Astrocyte (in vitro differentiated cells and primary cell): ENCODE results near the gene LOXHD1. TPM values are rescaled to one million over a fixed set of nuclear protein-coding genes. Genes with fewer than 3 reads are reported as not detected.

Source experiments
- DNase-seq: peaks from one replicate; pipeline ENCODE4 v3.0.0-alpha.2; 2010; ENCODE audit warnings: low read depth
- FAIRE-seq: peaks from 2 replicates; lab custom pipeline; 2011; peaks lifted over from hg19 to GRCh38; lab: Jason Lieb, UNC
- H2AFZ ChIP-seq: 2 replicates; pipeline ENCODE4 v1.6.0; 2012; ENCODE audit warnings: low read depth, low read length, inconsistent platforms
- H3K27ac ChIP-seq: 2 replicates; pipeline ENCODE4 v1.5.1; 2011; ENCODE audit warnings: low read depth, low read length, inconsistent platforms
- H3K27me3 ChIP-seq: 2 replicates; pipeline ENCODE4 v1.6.0; 2011; ENCODE audit warnings: low read length, inconsistent platforms; ENCODE audit not compliant: insufficient read depth
- H3K36me3 ChIP-seq: 2 replicates; pipeline ENCODE4 v1.5.1; 2011; ENCODE audit warnings: low read length, inconsistent platforms; ENCODE audit not compliant: insufficient read depth
- H3K4me1 ChIP-seq: 2 replicates; pipeline ENCODE4 v1.5.1; 2011; ENCODE audit warnings: low read length, inconsistent platforms; ENCODE audit not compliant: insufficient read depth
- H3K4me2 ChIP-seq: 2 replicates; pipeline ENCODE4 v1.6.0; 2012; ENCODE audit warnings: low read length, inconsistent platforms
- H3K4me3 ChIP-seq: 2 replicates; pipeline ENCODE4 v1.5.1; 2011; ENCODE audit warnings: low read depth, mild to moderate bottlenecking, low read length, inconsistent platforms; ENCODE audit not compliant: insufficient read depth
- H3K79me2 ChIP-seq: 2 replicates; pipeline ENCODE4 v1.6.0; 2012; ENCODE audit warnings: mild to moderate bottlenecking, low read length, inconsistent platforms; ENCODE audit not compliant: insufficient read depth
- H3K9ac ChIP-seq: 2 replicates; pipeline ENCODE4 v1.6.0; 2012; ENCODE audit warnings: mild to moderate bottlenecking, low read length, inconsistent platforms
- H3K9me3 ChIP-seq: 2 replicates; pipeline ENCODE4 v1.5.1; 2012; ENCODE audit warnings: low read depth, mild to moderate bottlenecking, low read length, inconsistent platforms; ENCODE audit not compliant: insufficient read depth
- H4K20me1 ChIP-seq: 2 replicates; pipeline ENCODE4 v1.6.0; 2012; ENCODE audit warnings: low read length, inconsistent platforms; ENCODE audit not compliant: insufficient read depth
- H3K27ac Mint-ChIP-seq: one replicate; pipeline ENCODE4 v1.8.0; 2021; ENCODE audit warnings: mild to moderate bottlenecking, mixed read lengths; ENCODE audit not compliant: unreplicated experiment
- H3K27me3 Mint-ChIP-seq: one replicate; pipeline ENCODE4 v1.8.0; 2021; ENCODE audit warnings: low read depth, mixed read lengths; ENCODE audit not compliant: unreplicated experiment
- H3K36me3 Mint-ChIP-seq: one replicate; pipeline ENCODE4 v1.8.0; 2021; ENCODE audit warnings: low read depth, mixed read lengths; ENCODE audit not compliant: unreplicated experiment
- H3K4me1 Mint-ChIP-seq: one replicate; pipeline ENCODE4 v1.8.0; 2021; ENCODE audit warnings: low read depth, mixed read lengths; ENCODE audit not compliant: unreplicated experiment
- H3K4me3 Mint-ChIP-seq: one replicate; pipeline ENCODE4 v1.8.0; 2021; ENCODE audit warnings: mild to moderate bottlenecking, moderate library complexity, mixed read lengths; ENCODE audit not compliant: unreplicated experiment
- H3K9me3 Mint-ChIP-seq: one replicate; pipeline ENCODE4 v1.8.0; 2021; ENCODE audit warnings: mild to moderate bottlenecking, mixed read lengths; ENCODE audit not compliant: unreplicated experiment
- EZH2 ChIP-seq: IDR thresholded peaks from 2 replicates; pipeline ENCODE4 v1.6.1; 2012; ENCODE audit warnings: mild to moderate bottlenecking, low read length, inconsistent platforms; ENCODE audit not compliant: insufficient read depth
- total RNA-seq: library from RNA; stranded (reverse); gene quantifications from 2 replicates; pipeline ENCODE4 v1.2.1, GENCODE V29; 2021
- TF ChIP-seq, protein P1 (sequence below): IDR thresholded peaks from 2 replicates; pipeline ENCODE4 v1.5.1; 2011; ENCODE audit warnings: low read depth, mild to moderate bottlenecking, inconsistent platforms, low read length, moderate library complexity; ENCODE audit not compliant: insufficient read depth

LOXHD1 gene
- total RNA-seq, 1 donor from 2014 or later, result not detected

DNA sequence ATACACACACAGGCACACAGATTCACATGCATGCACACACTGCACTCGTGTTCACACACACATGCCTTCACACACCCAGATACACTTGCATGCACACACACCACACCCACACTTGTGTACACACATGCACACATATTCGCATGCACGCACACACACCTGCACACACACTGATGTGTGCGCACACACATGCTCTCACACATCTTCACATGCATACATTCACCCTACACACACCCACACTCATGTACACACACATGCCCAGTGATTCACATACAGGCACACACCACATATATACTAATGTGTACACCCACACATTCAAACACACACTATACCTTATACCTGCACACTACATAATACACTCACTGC lies 181.6 kb downstream of the LOXHD1 start:
- Mint-ChIP-seq H3K4me1 (no peaks in the 10 kb centered on the region), H3K27me3 (peaks cover 46% of the 10 kb centered on the region), H3K9me3 (no peaks in the 10 kb centered on the region), H3K36me3 (no peaks in the 10 kb centered on the region), H3K27ac (no peak overlapping the region), H3K4me3 (no peak overlapping the region)
- H3K27ac ChIP-seq, result no peak overlapping the region
- H3K9ac ChIP-seq, result no peak overlapping the region
- H3K36me3 ChIP-seq, result no peaks in the 10 kb centered on the region
- H2AFZ ChIP-seq, result no peak overlapping the region
- peaks cover 6% of the 10 kb centered on the region for H3K27me3 ChIP-seq
- H3K4me2 ChIP-seq, result no peak overlapping the region
- TF ChIP-seq, protein P1, sequence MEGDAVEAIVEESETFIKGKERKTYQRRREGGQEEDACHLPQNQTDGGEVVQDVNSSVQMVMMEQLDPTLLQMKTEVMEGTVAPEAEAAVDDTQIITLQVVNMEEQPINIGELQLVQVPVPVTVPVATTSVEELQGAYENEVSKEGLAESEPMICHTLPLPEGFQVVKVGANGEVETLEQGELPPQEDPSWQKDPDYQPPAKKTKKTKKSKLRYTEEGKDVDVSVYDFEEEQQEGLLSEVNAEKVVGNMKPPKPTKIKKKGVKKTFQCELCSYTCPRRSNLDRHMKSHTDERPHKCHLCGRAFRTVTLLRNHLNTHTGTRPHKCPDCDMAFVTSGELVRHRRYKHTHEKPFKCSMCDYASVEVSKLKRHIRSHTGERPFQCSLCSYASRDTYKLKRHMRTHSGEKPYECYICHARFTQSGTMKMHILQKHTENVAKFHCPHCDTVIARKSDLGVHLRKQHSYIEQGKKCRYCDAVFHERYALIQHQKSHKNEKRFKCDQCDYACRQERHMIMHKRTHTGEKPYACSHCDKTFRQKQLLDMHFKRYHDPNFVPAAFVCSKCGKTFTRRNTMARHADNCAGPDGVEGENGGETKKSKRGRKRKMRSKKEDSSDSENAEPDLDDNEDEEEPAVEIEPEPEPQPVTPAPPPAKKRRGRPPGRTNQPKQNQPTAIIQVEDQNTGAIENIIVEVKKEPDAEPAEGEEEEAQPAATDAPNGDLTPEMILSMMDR, result no peak
- TF ChIP-seq EZH2, result no peak
- DNase-seq (no peak), FAIRE-seq (no peak)
- H3K4me3 ChIP-seq, result no peak overlapping the region
- no peaks in the 10 kb centered on the region for H3K4me1 ChIP-seq
- no peaks in the 10 kb centered on the region for H4K20me1 ChIP-seq
- no peaks in the 10 kb centered on the region for H3K79me2 ChIP-seq
- H3K9me3 ChIP-seq, result no peaks in the 10 kb centered on the region

DNA sequence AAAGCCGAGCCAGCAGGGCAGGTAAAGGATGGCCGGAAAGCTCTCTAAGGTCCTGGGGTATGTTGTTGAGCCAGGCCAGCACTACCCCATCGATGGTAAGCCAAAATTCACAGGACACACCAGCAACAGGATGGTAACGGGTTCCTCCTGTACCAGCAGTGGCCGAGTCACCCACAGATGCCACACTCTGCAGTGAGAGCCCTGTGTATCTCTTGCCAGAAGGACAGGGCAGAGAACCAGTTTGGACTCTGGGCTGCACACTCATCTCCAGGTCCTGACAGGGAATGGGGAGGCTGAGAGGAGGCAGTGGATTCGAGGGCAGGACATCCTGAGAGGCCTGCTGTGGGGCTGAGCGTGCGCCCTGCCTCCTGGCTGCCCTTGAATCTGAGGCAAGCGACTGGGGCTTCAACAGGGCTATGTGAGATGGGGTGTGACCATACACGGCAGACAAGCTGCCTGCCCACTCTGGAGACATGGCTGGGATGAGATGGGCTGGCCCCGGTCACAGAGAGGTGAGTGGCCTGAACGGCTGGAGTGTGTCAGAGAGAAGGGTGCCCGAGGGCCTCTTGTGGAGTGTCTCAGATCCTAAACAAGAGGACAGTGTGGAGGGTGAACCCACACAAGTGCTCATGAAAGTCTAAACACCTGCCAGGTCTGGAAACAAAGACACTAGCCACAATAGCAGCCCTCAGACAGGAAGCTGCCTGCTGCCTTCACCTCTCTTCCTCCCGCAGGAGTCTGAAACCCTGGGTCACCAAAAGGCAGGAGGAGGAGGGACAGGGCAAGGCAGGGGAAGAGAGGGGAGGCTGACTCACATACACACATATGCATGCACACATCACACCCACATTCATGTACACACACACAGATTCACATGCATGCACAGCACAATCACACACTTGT lies 182.3 kb downstream of the LOXHD1 start:
- no peak for FAIRE-seq
- Histone ChIP-seq H3K27me3 (peaks cover 6% of the 10 kb centered on the region), H3K4me3 (no peak overlapping the region), H3K4me1 (no peaks in the 10 kb centered on the region), H3K27ac (no peak overlapping the region), H3K4me2 (no peak overlapping the region), H2AFZ (no peak overlapping the region), H3K9ac (no peak overlapping the region), H3K36me3 (no peaks in the 10 kb centered on the region), H4K20me1 (no peaks in the 10 kb centered on the region), H3K9me3 (no peaks in the 10 kb centered on the region), H3K79me2 (no peaks in the 10 kb centered on the region)
- no peak for TF ChIP-seq EZH2
- TF ChIP-seq, protein P1, result no peak
- no peaks in the 10 kb centered on the region for H3K9me3 Mint-ChIP-seq
- no peaks in the 10 kb centered on the region for H3K36me3 Mint-ChIP-seq
- H3K27ac Mint-ChIP-seq, result no peak overlapping the region
- H3K4me1 Mint-ChIP-seq, result no peaks in the 10 kb centered on the region
- no peak for DNase-seq
- no peak overlapping the region for H3K4me3 Mint-ChIP-seq
- peaks cover 52% of the 10 kb centered on the region for H3K27me3 Mint-ChIP-seq

DNA sequence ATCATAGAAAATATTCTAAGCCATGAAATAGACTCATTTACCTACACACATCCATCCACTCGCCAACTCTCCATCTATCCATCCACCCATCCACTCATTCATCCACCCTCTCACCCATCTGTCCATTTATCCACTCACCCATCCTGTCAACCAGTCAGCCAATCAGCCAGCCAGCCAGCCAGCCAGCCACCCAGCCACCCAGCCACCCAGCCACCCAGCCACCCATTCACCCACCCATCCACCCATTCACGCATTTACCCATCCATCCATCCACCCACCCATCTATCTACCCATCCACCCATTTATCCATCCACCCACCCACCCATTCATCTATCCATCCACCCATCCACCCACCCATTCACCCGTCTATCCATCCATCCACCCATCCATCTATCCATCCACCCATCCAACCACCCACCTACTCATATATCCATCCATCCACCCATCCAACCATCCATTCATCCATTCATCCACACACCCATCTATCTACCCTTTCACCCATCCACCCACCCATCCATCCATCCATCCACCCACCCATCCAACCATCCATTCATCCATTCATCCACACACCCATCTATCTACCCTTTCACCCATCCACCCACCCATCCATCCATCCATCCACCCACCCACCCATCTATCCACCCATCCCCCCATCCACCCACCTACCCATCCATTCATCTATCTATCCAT lies 185.1 kb downstream of the LOXHD1 start:
- DNase-seq (no peak), FAIRE-seq (no peak)
- Histone ChIP-seq H3K79me2 (no peaks in the 10 kb centered on the region), H3K4me3 (no peak overlapping the region), H3K36me3 (no peaks in the 10 kb centered on the region), H3K27ac (no peak overlapping the region), H2AFZ (no peak overlapping the region), H3K27me3 (peaks cover 6% of the 10 kb centered on the region), H3K4me1 (no peaks in the 10 kb centered on the region), H3K4me2 (no peak overlapping the region), H4K20me1 (no peaks in the 10 kb centered on the region), H3K9me3 (no peaks in the 10 kb centered on the region), H3K9ac (no peak overlapping the region)
- Mint-ChIP-seq H3K27me3 (peaks cover 51% of the 10 kb centered on the region), H3K27ac (no peak overlapping the region), H3K9me3 (no peaks in the 10 kb centered on the region), H3K4me3 (no peak overlapping the region), H3K4me1 (no peaks in the 10 kb centered on the region), H3K36me3 (no peaks in the 10 kb centered on the region)
- TF ChIP-seq EZH2, result no peak
- TF ChIP-seq, protein P1, result no peak
